Epithelial cell of proximal tubule (primary cell): ENCODE results near the gene C10orf88. TPM values are rescaled to one million over a fixed set of nuclear protein-coding genes. Genes with fewer than 3 reads are reported as not detected.

Experiments used
- DNase-seq: peaks from one replicate; pipeline ENCODE4 v3.0.0-alpha.2; 2011; ENCODE audit warnings: low read depth
- H3K4me3 ChIP-seq: 2 replicates; pipeline ENCODE4 v1.5.1; 2011; ENCODE audit warnings: low read depth, mild to moderate bottlenecking, low read length
- total RNA-seq: library from RNA; depleted of rRNA; stranded (reverse); fragments of >200 nt; gene quantifications from 2 replicates; pipeline ENCODE4 v1.2.3, GENCODE V29; 2015
- TF ChIP-seq, protein P1 (sequence below): conservative IDR thresholded peaks from 2 replicates; pipeline ENCODE4 v1.5.1; 2012; ENCODE audit warnings: low read depth, mild to moderate bottlenecking, low read length

C10orf88 gene
- total RNA-seq, 1 donor from 2014 or later: 3.9 TPM

- H3K4me3 ChIP-seq: no peak overlapping the region
- TF ChIP-seq, protein P1, sequence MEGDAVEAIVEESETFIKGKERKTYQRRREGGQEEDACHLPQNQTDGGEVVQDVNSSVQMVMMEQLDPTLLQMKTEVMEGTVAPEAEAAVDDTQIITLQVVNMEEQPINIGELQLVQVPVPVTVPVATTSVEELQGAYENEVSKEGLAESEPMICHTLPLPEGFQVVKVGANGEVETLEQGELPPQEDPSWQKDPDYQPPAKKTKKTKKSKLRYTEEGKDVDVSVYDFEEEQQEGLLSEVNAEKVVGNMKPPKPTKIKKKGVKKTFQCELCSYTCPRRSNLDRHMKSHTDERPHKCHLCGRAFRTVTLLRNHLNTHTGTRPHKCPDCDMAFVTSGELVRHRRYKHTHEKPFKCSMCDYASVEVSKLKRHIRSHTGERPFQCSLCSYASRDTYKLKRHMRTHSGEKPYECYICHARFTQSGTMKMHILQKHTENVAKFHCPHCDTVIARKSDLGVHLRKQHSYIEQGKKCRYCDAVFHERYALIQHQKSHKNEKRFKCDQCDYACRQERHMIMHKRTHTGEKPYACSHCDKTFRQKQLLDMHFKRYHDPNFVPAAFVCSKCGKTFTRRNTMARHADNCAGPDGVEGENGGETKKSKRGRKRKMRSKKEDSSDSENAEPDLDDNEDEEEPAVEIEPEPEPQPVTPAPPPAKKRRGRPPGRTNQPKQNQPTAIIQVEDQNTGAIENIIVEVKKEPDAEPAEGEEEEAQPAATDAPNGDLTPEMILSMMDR: no peak
- no peak for DNase-seq
These were observed 14.7 kb upstream of the C10orf88 start for GRCh38 chr10:122968698-122969097.

GRCh38 chr10:122966879-122967278 is 12.9 kb upstream of the C10orf88 start:
- no peak overlapping the region for H3K4me3 ChIP-seq
- DNase-seq: no peak
- TF ChIP-seq, protein P1: no peak

GRCh38 chr10:122962405-122962804 is 8.4 kb upstream of the C10orf88 start:
- no peak for DNase-seq
- TF ChIP-seq, protein P1: no peak
- H3K4me3 ChIP-seq: no peak overlapping the region

DNA sequence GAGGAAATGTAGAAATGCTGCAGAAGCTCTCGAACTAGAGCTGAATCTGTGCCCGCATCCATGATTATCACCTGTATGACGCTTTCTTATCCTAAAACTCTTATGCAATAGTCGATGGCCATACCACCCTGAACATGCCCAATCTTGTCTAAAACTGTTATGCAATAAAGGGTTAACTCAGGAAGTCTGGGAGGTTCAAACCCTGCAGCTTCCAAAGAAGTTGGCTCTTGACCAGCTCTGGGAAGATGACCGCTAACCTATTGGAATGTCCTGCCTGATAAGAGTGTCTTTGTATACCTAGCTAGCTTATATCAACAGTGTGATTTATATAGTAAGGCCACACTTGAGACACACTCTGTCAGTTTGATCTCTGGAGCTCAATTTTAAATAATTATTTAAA is 3.4 kb upstream of the C10orf88 start:
- DNase-seq: no peak
- TF ChIP-seq, protein P1: no peak
- H3K4me3 ChIP-seq: no peak overlapping the region

- H3K4me3 ChIP-seq: no peak overlapping the region
- DNase-seq: no peak
- TF ChIP-seq, protein P1: no peak
These were observed 1.9 kb upstream of the C10orf88 start for GRCh38 chr10:122955892-122956291.

- H3K4me3 ChIP-seq: peak overlapping the region; percentile 72
- no peak for DNase-seq
- TF ChIP-seq, protein P1: no peak
These were observed 664 bp upstream of the C10orf88 start for GRCh38 chr10:122954731-122955050.

- DNase-seq: no peak
- TF ChIP-seq, protein P1: no peak
- no peak overlapping the region for H3K4me3 ChIP-seq
These were observed 4.7 kb downstream of the C10orf88 start for GRCh38 chr10:122949296-122949695.
